ENCODE measurements around the gene UBALD2. TPM values are rescaled to one million over a fixed set of nuclear protein-coding genes. Genes with fewer than 3 reads are reported as not detected.
"Not testable (repeated sequence)": the region's sequence is repeated elsewhere in the genome, so short reads cannot be mapped to it uniquely, and the experiment has no call there.

UBALD2 gene
- total and polyA plus RNA-seq, 2 donors (not counting 3 experiments of a cell fraction or from before 2014, with no cell fraction given), result 46.9 to 70.9 TPM

DNA sequence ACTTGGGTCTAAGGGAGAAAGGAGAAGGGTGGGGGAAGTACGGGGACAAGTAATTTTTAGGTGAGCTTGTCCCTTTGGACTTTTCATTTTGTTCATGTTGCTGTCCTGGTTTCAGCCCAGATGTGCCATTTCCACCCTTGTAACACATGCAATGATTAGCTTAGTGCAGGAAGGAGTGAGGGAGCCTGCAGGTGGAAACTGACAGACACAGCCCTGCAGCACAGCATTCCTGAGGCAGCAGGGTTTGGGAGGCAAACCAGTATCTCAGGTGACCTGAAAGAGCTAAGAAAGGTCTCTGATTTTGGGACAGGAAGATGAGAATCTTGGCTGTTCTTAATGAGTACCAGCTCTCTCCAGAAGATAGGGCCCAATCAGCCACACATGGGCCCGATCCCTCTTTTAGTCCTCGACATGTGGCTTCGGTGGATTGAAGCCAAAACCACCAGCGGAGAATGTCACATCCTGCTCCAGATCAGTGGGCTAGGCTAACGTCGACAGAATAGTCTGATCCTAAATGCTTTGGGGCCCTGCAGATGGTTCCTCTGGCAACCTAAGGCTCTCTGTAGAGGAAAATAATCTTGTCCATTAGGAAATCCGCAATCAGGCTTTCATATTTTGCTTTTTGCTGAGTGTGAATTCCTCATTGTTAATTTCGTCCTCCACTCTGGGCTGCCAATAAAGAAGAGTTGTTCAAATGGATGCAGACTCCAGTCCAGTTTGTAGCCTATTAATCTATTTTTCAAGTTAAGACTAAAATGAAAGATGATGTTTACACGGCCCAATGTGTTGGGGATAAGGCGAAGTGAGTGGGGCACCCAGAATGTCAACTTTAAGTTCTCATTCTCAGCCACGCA, 21.1 kb upstream of the UBALD2 start:
- POLR2A ChIA-PET, result no interaction called here
- peaks cover 7% of the 10 kb centered on the region for H3K4me1 ChIP-seq (ENCODE audit: control insufficient read depth, extremely low read depth, insufficient read depth, low read length)
- H3K27ac ChIP-seq (ENCODE audit: insufficient read depth, low read depth, low read length), result no peak overlapping the region
- H3K9me3 ChIP-seq (replicated peaks; ENCODE audit: control insufficient read depth, insufficient read depth, low read length), result no peaks in the 10 kb centered on the region
- no peak overlapping the region for H3K9ac ChIP-seq (replicated peaks; ENCODE audit: extremely low read depth, insufficient read depth, low read length)
- H3K4me3 ChIP-seq (replicated peaks in 1 of 3; ENCODE audit: insufficient read depth in 1 of 3, low read depth in 1 of 3, low read length in 3 of 3), result no peak overlapping the region
- H4K20me1 ChIP-seq (replicated peaks; ENCODE audit: control insufficient read depth, extremely low read depth, insufficient read depth, low read length), result no peaks in the 10 kb centered on the region
- CTCF ChIA-PET, result interaction anchor here (1.3 to 7.2 kb wide), 3 partner anchors 15 to 35 kb away, joined by 3 to 125 read pairs (median 4); no protein-coding TSS in a partner anchor
- H3K4me2 ChIP-seq (ENCODE audit: insufficient read depth, low read length), result no peak overlapping the region
- FAIRE-seq (no peak), DNase-seq (ENCODE audit: low read depth, low spot score) (no peak)
- intact Hi-C loops (cut with micrococcal nuclease) (no loop called here), dilution Hi-C loops (cut with MboI; ENCODE audit: extremely low pct_ligation_motif_present, low sequenced_read_pairs) (no loop called here)
- H3K36me3 ChIP-seq (ENCODE audit: control insufficient read depth in 2 of 2, extremely low read depth in 1 of 2, insufficient read depth in 2 of 2, low read length in 2 of 2), result no peaks in the 10 kb centered on the region
- H3K79me2 ChIP-seq (ENCODE audit: control insufficient read depth, insufficient read depth, low read length), result no peaks in the 10 kb centered on the region
- no peak overlapping the region for H2AFZ ChIP-seq (ENCODE audit: low read depth, low read length)
- no peak for TF ChIP-seq MAX (IDR thresholded peaks at IDR 0.05; ENCODE audit: insufficient read depth, insufficient read length)
- no peak for TF ChIP-seq MYC (IDR thresholded peaks at IDR 0.05; ENCODE audit: low read depth, low read length)
- TF ChIP-seq FOS (IDR thresholded peaks at IDR 0.05; ENCODE audit: borderline replicate concordance, insufficient read depth, low read length), result no peak
- no peak for TF ChIP-seq POLR2AphosphoS5 (IDR thresholded peaks at IDR 0.05; ENCODE audit: insufficient read depth, low read depth, low read length)
- TF ChIP-seq EZH2 (IDR thresholded peaks at IDR 0.05; ENCODE audit: borderline replicate concordance, low read depth, low read length, severe bottlenecking), result no peak
- no peaks in the 10 kb centered on the region for H3K9me1 ChIP-seq (replicated peaks; ENCODE audit: control insufficient read depth, extremely low read depth, insufficient read depth, low read length)
- no TSS peak for BruUV-seq (replicated peaks)
- peaks cover 35 to 42% of the 10 kb centered on the region in 2 experiments for H3K27me3 ChIP-seq (ENCODE audit: control insufficient read depth in 2 of 2, insufficient read depth in 2 of 2, low read length in 2 of 2)

GRCh38 chr17:76244721-76245120, 20.4 kb upstream of the UBALD2 start:
- H3K79me2 ChIP-seq (ENCODE audit: control insufficient read depth, insufficient read depth, low read length); H3K4me3 ChIP-seq (replicated peaks in 1 of 3; ENCODE audit: insufficient read depth in 1 of 3, low read depth in 1 of 3, low read length in 3 of 3); DNase-seq (ENCODE audit: low read depth, low spot score); dilution Hi-C loops (cut with MboI; ENCODE audit: extremely low pct_ligation_motif_present, low sequenced_read_pairs); POLR2A ChIA-PET; H3K4me2 ChIP-seq (ENCODE audit: insufficient read depth, low read length); H3K9me1 ChIP-seq (replicated peaks; ENCODE audit: control insufficient read depth, extremely low read depth, insufficient read depth, low read length); H2AFZ ChIP-seq (ENCODE audit: low read depth, low read length); H3K4me1 ChIP-seq (ENCODE audit: control insufficient read depth, extremely low read depth, insufficient read depth, low read length); BruUV-seq (replicated peaks); H3K9me3 ChIP-seq (replicated peaks; ENCODE audit: control insufficient read depth, insufficient read depth, low read length); H3K36me3 ChIP-seq (ENCODE audit: control insufficient read depth in 2 of 2, extremely low read depth in 1 of 2, insufficient read depth in 2 of 2, low read length in 2 of 2); FAIRE-seq; H4K20me1 ChIP-seq (replicated peaks; ENCODE audit: control insufficient read depth, extremely low read depth, insufficient read depth, low read length); H3K9ac ChIP-seq (replicated peaks; ENCODE audit: extremely low read depth, insufficient read depth, low read length); H3K27ac ChIP-seq (ENCODE audit: insufficient read depth, low read depth, low read length); intact Hi-C loops (cut with micrococcal nuclease): not testable (repeated sequence)
- CTCF ChIA-PET, result interaction anchor here (7.2 kb wide), 1 partner anchor 35 kb away, joined by 125 read pairs; no protein-coding TSS in a partner anchor
- H3K27me3 ChIP-seq (ENCODE audit: control insufficient read depth in 2 of 2, insufficient read depth in 2 of 2, low read length in 2 of 2), result peaks cover 31 to 36% of the 10 kb centered on the region in 2 experiments

Measured in endothelial cell of umbilical vein (primary cell).